GM23338 (cell line): ENCODE data around the gene LRRC39. TPM values are rescaled to one million over a fixed set of nuclear protein-coding genes. Genes with fewer than 3 reads are reported as not detected.

Experiments used
- ATAC-seq: fragments of 200-7000 bp; cut with Tn5 transposase; 3 replicates; pipeline ENCODE4 v1.9.1; 2020
- DNase-seq: peaks from one replicate; pipeline ENCODE4 v3.0.0-alpha.2; 2015; ENCODE audit warnings: low spot score
- H2AFZ ChIP-seq: fragments of 200-600 bp; sonication (generic); 2 replicates; pipeline ENCODE4 v1.8.0; 2016; ENCODE audit warnings: antibody characterized with exemption, mild to moderate bottlenecking, moderate library complexity
- H3F3A ChIP-seq: fragments of 200-600 bp; sonication (generic); replicated peaks from 2 replicates; pipeline ENCODE4 v1.8.0; 2017; ENCODE audit warnings: antibody characterized with exemption, mixed run types, low read depth
- H3K27ac ChIP-seq: fragments of 200-600 bp; sonication (generic); 2 replicates; pipeline ENCODE4 v1.6.1; 2016; ENCODE audit warnings: low read depth
- H3K27me3 ChIP-seq: fragments of 200-600 bp; sonication (generic); 2 replicates; pipeline ENCODE4 v1.8.0; 2016; ENCODE audit warnings: mild to moderate bottlenecking, mixed run types, moderate library complexity; ENCODE audit not compliant: insufficient read depth
- H3K36me3 ChIP-seq: fragments of 200-600 bp; sonication (generic); 2 replicates; pipeline ENCODE4 v1.8.0; 2016; ENCODE audit warnings: mild to moderate bottlenecking; ENCODE audit not compliant: insufficient read depth
- H3K4me1 ChIP-seq: fragments of 200-600 bp; sonication (generic); 2 replicates; pipeline ENCODE4 v1.8.0; 2016; ENCODE audit warnings: mild to moderate bottlenecking, moderate library complexity; ENCODE audit not compliant: insufficient read depth
- H3K4me2 ChIP-seq: fragments of 200-600 bp; sonication (generic); 2 replicates; pipeline ENCODE4 v1.7.1; 2017; ENCODE audit warnings: mixed run types
- H3K4me3 ChIP-seq: fragments of 200-600 bp; sonication (generic); 2 replicates; pipeline ENCODE4 v1.6.1; 2016; ENCODE audit warnings: mixed run types
- H3K79me2 ChIP-seq: fragments of 200-600 bp; sonication (generic); replicated peaks from 2 replicates; pipeline ENCODE4 v1.8.0; 2017; ENCODE audit warnings: mild to moderate bottlenecking; ENCODE audit not compliant: insufficient read depth
- H3K9me2 ChIP-seq: fragments of 200-600 bp; sonication (generic); 2 replicates; pipeline ENCODE4 v1.8.0; 2017; ENCODE audit not compliant: insufficient read depth
- H4K20me1 ChIP-seq: fragments of 200-600 bp; sonication (generic); replicated peaks from 2 replicates; pipeline ENCODE4 v1.8.0; 2017; ENCODE audit warnings: mild to moderate bottlenecking; ENCODE audit not compliant: insufficient read depth
- H3K27ac Mint-ChIP-seq: 2 replicates; pipeline ENCODE4 v1.8.0; 2020; ENCODE audit warnings: inconsistent platforms, mild to moderate bottlenecking, moderate library complexity, mixed read lengths
- H3K27me3 Mint-ChIP-seq: 3 replicates; pipeline ENCODE4 v1.8.0; 2022; ENCODE audit warnings: low read depth, mild to moderate bottlenecking, moderate library complexity, mixed read lengths, inconsistent platforms; ENCODE audit not compliant: insufficient read depth, poor library complexity
- H3K36me3 Mint-ChIP-seq: 3 replicates; pipeline ENCODE4 v1.8.0; 2021; ENCODE audit warnings: low read depth, mild to moderate bottlenecking, inconsistent platforms, moderate library complexity, mixed read lengths
- H3K4me1 Mint-ChIP-seq: 3 replicates; pipeline ENCODE4 v1.8.0; 2020; ENCODE audit warnings: mild to moderate bottlenecking, inconsistent platforms, mixed read lengths
- H3K4me3 Mint-ChIP-seq: 3 replicates; pipeline ENCODE4 v1.8.0; 2021; ENCODE audit warnings: moderate library complexity, mild to moderate bottlenecking, inconsistent platforms, mixed read lengths
- H3K9me3 Mint-ChIP-seq: 3 replicates; pipeline ENCODE4 v1.8.0; 2020; ENCODE audit warnings: moderate library complexity, mild to moderate bottlenecking, inconsistent platforms, mixed read lengths
- CREB1 ChIP-seq: fragments of 250-450 bp; sonication (Bioruptor Pico); IDR thresholded peaks from 2 replicates; pipeline ENCODE4 v1.5.0; 2020; ENCODE audit warnings: low read depth, mild to moderate bottlenecking, moderate library complexity
- EZH2 ChIP-seq: fragments of 200-600 bp; sonication (generic); IDR thresholded peaks from one replicate; pipeline ENCODE4 v1.8.0; 2017; ENCODE audit warnings: antibody characterized with exemption, mild to moderate bottlenecking, low read depth; ENCODE audit not compliant: unreplicated experiment
- EZH2phosphoT487 ChIP-seq: fragments of 200-600 bp; sonication (generic); IDR thresholded peaks from one replicate; pipeline ENCODE4 v1.8.1; 2018; ENCODE audit warnings: antibody characterized with exemption; ENCODE audit not compliant: unreplicated experiment
- POLR2AphosphoS5 ChIP-seq: IDR thresholded peaks from 2 replicates; pipeline ENCODE4 v1.6.1; 2016; ENCODE audit warnings: antibody characterized with exemption, low read depth
- STAT1 ChIP-seq: IDR thresholded peaks from one replicate; pipeline ENCODE4 v1.6.1; 2016; ENCODE audit warnings: antibody characterized with exemption; ENCODE audit not compliant: unreplicated experiment
- ZNF331 ChIP-seq: fragments of 250-450 bp; sonication (Bioruptor Pico); IDR thresholded peaks from 2 replicates; pipeline ENCODE4 v1.5.0; 2020; ENCODE audit warnings: low read depth, mild to moderate bottlenecking, moderate library complexity
- polyA plus RNA-seq: library from polyadenylated mRNA; unstranded; fragments of >200 nt; fragmentation: Nextera tagmentation; extraction: Ambion mirVana; gene quantifications from 2 replicates; pipeline ENCODE4 v1.2.1, GENCODE V29; 2016
- total RNA-seq: library from RNA; depleted of rRNA; stranded (reverse); fragments of >200 nt; shearing (Covaris generic); gene quantifications from 2 replicates; pipeline ENCODE4 v1.2.3, GENCODE V29; 2014
- TF ChIP-seq, protein P1 (sequence below), 2 experiments: fragments of 200-600 bp in 1 of 2; sonication (generic) in 1 of 2; conservative IDR thresholded peaks; 2 replicates each; pipeline versions ENCODE4 v1.5.1 to v1.6.1; 2016 to 2017; ENCODE audit warnings: antibody characterized with exemption in 2 of 2, low read depth in 2 of 2, mild to moderate bottlenecking in 2 of 2, moderate library complexity in 1 of 2
- TF ChIP-seq, protein P2 (sequence below): IDR thresholded peaks from 2 replicates; pipeline ENCODE4 v1.6.1; 2016; ENCODE audit warnings: antibody characterized with exemption
- TF ChIP-seq, protein P3 (sequence below): IDR thresholded peaks from one replicate; pipeline ENCODE4 v1.6.1; 2018; ENCODE audit warnings: antibody characterized with exemption; ENCODE audit not compliant: unreplicated experiment

LRRC39 gene
- total and polyA plus RNA-seq, 2 experiments from 2014 or later = 0.48 to 0.87 TPM

DNA sequence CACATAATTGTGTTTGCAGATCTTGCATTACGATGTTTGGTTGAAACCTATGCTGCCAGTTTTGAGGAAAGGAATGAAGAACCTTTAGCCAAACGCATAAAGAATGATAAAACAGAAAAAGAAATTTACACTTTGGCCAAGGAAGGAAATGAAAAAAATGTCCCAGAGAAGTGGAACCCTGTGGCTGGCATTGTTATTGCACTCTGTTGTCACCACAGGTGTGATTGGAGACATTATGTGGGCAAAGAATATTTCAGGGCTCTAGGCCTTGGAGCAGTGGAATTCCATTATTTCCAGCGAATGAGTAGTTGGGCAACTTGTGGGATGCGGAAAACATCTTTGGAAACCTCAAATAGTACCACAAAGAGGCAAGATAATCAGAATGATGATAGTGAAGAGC, 30.2 kb downstream of the LRRC39 start:
- ATAC-seq (peak; percentile 71), DNase-seq (peak; percentile 59)
- Histone ChIP-seq H4K20me1 (no peaks in the 10 kb centered on the region), H3K4me2 (peak overlapping the region; percentile 26; the same call in 1 of the 2 replicates), H3F3A (no peaks in the 10 kb centered on the region), H3K27me3 (no peaks in the 10 kb centered on the region), H3K27ac (peak overlapping the region; percentile 67), H3K36me3 (peaks cover 12% of the 10 kb centered on the region; the same call in 1 of the 2 replicates), H2AFZ (no peak overlapping the region), H3K4me3 (no peak overlapping the region), H3K79me2 (no peaks in the 10 kb centered on the region), H3K9me2 (no peaks in the 10 kb centered on the region), H3K4me1 (peaks cover 6% of the 10 kb centered on the region)
- Mint-ChIP-seq H3K9me3 (no peaks in the 10 kb centered on the region; the same call in 2 of the 3 replicates), H3K27me3 (peaks cover 2% of the 10 kb centered on the region), H3K4me3 (peak overlapping the region; percentile 31; the same call in 1 of the 3 replicates), H3K27ac (peak overlapping the region; percentile 66), H3K36me3 (peaks cover 29% of the 10 kb centered on the region), H3K4me1 (peaks cover 12% of the 10 kb centered on the region)
- TF ChIP-seq POLR2AphosphoS5 (no peak), STAT1 (no peak), CREB1 (CRISPR knock-in tag) (no peak), EZH2phosphoT487 (no peak)
- TF ChIP-seq, protein P1, sequence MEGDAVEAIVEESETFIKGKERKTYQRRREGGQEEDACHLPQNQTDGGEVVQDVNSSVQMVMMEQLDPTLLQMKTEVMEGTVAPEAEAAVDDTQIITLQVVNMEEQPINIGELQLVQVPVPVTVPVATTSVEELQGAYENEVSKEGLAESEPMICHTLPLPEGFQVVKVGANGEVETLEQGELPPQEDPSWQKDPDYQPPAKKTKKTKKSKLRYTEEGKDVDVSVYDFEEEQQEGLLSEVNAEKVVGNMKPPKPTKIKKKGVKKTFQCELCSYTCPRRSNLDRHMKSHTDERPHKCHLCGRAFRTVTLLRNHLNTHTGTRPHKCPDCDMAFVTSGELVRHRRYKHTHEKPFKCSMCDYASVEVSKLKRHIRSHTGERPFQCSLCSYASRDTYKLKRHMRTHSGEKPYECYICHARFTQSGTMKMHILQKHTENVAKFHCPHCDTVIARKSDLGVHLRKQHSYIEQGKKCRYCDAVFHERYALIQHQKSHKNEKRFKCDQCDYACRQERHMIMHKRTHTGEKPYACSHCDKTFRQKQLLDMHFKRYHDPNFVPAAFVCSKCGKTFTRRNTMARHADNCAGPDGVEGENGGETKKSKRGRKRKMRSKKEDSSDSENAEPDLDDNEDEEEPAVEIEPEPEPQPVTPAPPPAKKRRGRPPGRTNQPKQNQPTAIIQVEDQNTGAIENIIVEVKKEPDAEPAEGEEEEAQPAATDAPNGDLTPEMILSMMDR (conservative IDR thresholded peaks at IDR 0.05; ENCODE audit: low read depth in 2 of 2) = no peak

DNA sequence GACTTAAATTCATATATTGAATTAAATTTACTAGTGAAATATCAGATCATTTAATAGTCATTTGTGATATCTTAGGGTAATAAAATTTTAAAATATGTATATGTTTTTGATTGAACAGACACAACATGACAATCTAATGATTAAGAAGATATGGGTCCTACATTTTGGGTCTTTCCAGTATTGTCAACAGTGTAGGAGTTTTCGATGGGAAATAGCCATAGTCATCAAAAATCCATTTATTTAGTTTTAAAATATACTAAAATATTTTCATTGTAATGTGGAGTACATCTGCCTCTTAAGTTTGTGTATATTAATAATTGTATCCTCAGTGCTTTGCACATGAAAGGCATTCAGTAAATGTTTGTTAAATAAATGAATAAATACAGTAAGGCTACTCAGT, 31.1 kb downstream of the LRRC39 start:
- peak overlapping the region; percentile 67; the same call in 1 of the 2 replicates for H3K27ac ChIP-seq
- ATAC-seq (no peak), DNase-seq (no peak)
- no peak overlapping the region for H2AFZ ChIP-seq
- no peak overlapping the region for H3K4me2 ChIP-seq
- H4K20me1 ChIP-seq = no peaks in the 10 kb centered on the region
- no peaks in the 10 kb centered on the region for H3K79me2 ChIP-seq
- H3K36me3 Mint-ChIP-seq = peaks cover 30% of the 10 kb centered on the region
- no peak overlapping the region for H3K4me3 ChIP-seq
- H3K27me3 ChIP-seq = no peaks in the 10 kb centered on the region
- H3K27ac Mint-ChIP-seq = peak overlapping the region; percentile 85; the same call in 1 of the 2 replicates
- no peaks in the 10 kb centered on the region; the same call in 2 of the 3 replicates for H3K9me3 Mint-ChIP-seq
- peaks cover 12% of the 10 kb centered on the region for H3K4me1 Mint-ChIP-seq
- H3K36me3 ChIP-seq = peaks cover 18% of the 10 kb centered on the region
- H3K4me1 ChIP-seq = peaks cover 6% of the 10 kb centered on the region
- no peak overlapping the region for H3K4me3 Mint-ChIP-seq
- no peaks in the 10 kb centered on the region for H3K9me2 ChIP-seq
- H3F3A ChIP-seq = no peaks in the 10 kb centered on the region
- H3K27me3 Mint-ChIP-seq = peaks cover 2% of the 10 kb centered on the region
- TF ChIP-seq STAT1 (no peak), EZH2 (no peak), ZNF331 (CRISPR knock-in tag) (no peak)
- TF ChIP-seq, protein P2, sequence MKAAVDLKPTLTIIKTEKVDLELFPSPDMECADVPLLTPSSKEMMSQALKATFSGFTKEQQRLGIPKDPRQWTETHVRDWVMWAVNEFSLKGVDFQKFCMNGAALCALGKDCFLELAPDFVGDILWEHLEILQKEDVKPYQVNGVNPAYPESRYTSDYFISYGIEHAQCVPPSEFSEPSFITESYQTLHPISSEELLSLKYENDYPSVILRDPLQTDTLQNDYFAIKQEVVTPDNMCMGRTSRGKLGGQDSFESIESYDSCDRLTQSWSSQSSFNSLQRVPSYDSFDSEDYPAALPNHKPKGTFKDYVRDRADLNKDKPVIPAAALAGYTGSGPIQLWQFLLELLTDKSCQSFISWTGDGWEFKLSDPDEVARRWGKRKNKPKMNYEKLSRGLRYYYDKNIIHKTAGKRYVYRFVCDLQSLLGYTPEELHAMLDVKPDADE = no peak
- TF ChIP-seq, protein P1 (conservative IDR thresholded peaks at IDR 0.05; ENCODE audit: low read depth in 2 of 2) = no peak
- TF ChIP-seq, protein P3, sequence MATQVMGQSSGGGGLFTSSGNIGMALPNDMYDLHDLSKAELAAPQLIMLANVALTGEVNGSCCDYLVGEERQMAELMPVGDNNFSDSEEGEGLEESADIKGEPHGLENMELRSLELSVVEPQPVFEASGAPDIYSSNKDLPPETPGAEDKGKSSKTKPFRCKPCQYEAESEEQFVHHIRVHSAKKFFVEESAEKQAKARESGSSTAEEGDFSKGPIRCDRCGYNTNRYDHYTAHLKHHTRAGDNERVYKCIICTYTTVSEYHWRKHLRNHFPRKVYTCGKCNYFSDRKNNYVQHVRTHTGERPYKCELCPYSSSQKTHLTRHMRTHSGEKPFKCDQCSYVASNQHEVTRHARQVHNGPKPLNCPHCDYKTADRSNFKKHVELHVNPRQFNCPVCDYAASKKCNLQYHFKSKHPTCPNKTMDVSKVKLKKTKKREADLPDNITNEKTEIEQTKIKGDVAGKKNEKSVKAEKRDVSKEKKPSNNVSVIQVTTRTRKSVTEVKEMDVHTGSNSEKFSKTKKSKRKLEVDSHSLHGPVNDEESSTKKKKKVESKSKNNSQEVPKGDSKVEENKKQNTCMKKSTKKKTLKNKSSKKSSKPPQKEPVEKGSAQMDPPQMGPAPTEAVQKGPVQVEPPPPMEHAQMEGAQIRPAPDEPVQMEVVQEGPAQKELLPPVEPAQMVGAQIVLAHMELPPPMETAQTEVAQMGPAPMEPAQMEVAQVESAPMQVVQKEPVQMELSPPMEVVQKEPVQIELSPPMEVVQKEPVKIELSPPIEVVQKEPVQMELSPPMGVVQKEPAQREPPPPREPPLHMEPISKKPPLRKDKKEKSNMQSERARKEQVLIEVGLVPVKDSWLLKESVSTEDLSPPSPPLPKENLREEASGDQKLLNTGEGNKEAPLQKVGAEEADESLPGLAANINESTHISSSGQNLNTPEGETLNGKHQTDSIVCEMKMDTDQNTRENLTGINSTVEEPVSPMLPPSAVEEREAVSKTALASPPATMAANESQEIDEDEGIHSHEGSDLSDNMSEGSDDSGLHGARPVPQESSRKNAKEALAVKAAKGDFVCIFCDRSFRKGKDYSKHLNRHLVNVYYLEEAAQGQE = no peak
